Smooth muscle cell (in vitro differentiated cells): Measurements from ENCODE around the gene SPTLC2. TPM values are rescaled to one million over a fixed set of nuclear protein-coding genes. Genes with fewer than 3 reads are reported as not detected.

ENCODE experiments used
- DNase-seq: peaks from one replicate; lab custom pipeline; 2025; ENCODE audit not compliant: unreplicated experiment; lab: John Stamatoyannopoulos, UW
- H2AFZ ChIP-seq: fragments of 200-600 bp; sonication (generic); 2 replicates; pipeline ENCODE4 v1.6.0; 2016; ENCODE audit warnings: antibody characterized with exemption, low read depth, mild to moderate bottlenecking
- H3F3A ChIP-seq: fragments of 200-600 bp; sonication (generic); 2 replicates; pipeline ENCODE4 v1.6.0; 2017; ENCODE audit warnings: antibody characterized with exemption, low read depth
- H3K27ac ChIP-seq: fragments of 200-600 bp; sonication (generic); 2 replicates; pipeline ENCODE4 v1.5.1; 2016; ENCODE audit warnings: low read depth, mild to moderate bottlenecking
- H3K27me3 ChIP-seq: fragments of 200-600 bp; sonication (generic); 2 replicates; pipeline ENCODE4 v1.6.1; 2016; ENCODE audit warnings: low read depth, mild to moderate bottlenecking
- H3K36me3 ChIP-seq: fragments of 200-600 bp; sonication (generic); 2 replicates; pipeline ENCODE4 v1.5.1; 2016; ENCODE audit warnings: low read depth
- H3K4me1 ChIP-seq: fragments of 200-600 bp; sonication (generic); 2 replicates; pipeline ENCODE4 v1.5.1; 2016; ENCODE audit warnings: low read depth
- H3K4me2 ChIP-seq: fragments of 200-600 bp; sonication (generic); 2 replicates; pipeline ENCODE4 v1.6.0; 2016; ENCODE audit warnings: mild to moderate bottlenecking
- H3K4me3 ChIP-seq: fragments of 200-600 bp; sonication (generic); 2 replicates; pipeline ENCODE4 v1.5.1; 2016; ENCODE audit warnings: mild to moderate bottlenecking
- H3K79me2 ChIP-seq: fragments of 200-600 bp; sonication (generic); 2 replicates; pipeline ENCODE4 v1.6.0; 2016; ENCODE audit warnings: low read depth, mild to moderate bottlenecking
- H3K9ac ChIP-seq: fragments of 200-600 bp; sonication (generic); 2 replicates; pipeline ENCODE4 v1.6.0; 2016; ENCODE audit warnings: low read depth
- H3K9me3 ChIP-seq: fragments of 200-600 bp; sonication (generic); replicated peaks from 2 replicates; pipeline ENCODE4 v1.5.1; 2016; ENCODE audit warnings: low read depth
- H4K20me1 ChIP-seq: fragments of 200-600 bp; sonication (generic); 2 replicates; pipeline ENCODE4 v1.6.0; 2016; ENCODE audit warnings: low read depth
- WGBS: methylation state at CpG from one replicate; pipeline ENCODE4 v1.1.7; 2016; ENCODE audit warnings: low lambda C conversion rate; 5-methylcytosine and 5-hydroxymethylcytosine counted together
- polyA plus RNA-seq: library from polyadenylated mRNA; unstranded; fragments of >200 nt; fragmentation: Nextera tagmentation; extraction: Ambion mirVana; gene quantifications from 2 replicates; pipeline ENCODE4 v1.2.1, GENCODE V29; 2016
- total RNA-seq: library from RNA; depleted of rRNA; stranded (reverse); fragments of >200 nt; gene quantifications from 2 replicates; pipeline ENCODE4 v1.2.3, GENCODE V29; 2014
- TF ChIP-seq, protein P1 (sequence below): fragments of 200-600 bp; sonication (generic); IDR thresholded peaks from 2 replicates; pipeline ENCODE4 v1.5.1; 2017; ENCODE audit warnings: borderline replicate concordance, mild to moderate bottlenecking, antibody characterized with exemption; ENCODE audit not compliant: insufficient read depth, poor library complexity, severe bottlenecking

Gene SPTLC2
- total and polyA plus RNA-seq, 2 experiments from 2014 or later, result 23.4 to 24.8 TPM

DNA sequence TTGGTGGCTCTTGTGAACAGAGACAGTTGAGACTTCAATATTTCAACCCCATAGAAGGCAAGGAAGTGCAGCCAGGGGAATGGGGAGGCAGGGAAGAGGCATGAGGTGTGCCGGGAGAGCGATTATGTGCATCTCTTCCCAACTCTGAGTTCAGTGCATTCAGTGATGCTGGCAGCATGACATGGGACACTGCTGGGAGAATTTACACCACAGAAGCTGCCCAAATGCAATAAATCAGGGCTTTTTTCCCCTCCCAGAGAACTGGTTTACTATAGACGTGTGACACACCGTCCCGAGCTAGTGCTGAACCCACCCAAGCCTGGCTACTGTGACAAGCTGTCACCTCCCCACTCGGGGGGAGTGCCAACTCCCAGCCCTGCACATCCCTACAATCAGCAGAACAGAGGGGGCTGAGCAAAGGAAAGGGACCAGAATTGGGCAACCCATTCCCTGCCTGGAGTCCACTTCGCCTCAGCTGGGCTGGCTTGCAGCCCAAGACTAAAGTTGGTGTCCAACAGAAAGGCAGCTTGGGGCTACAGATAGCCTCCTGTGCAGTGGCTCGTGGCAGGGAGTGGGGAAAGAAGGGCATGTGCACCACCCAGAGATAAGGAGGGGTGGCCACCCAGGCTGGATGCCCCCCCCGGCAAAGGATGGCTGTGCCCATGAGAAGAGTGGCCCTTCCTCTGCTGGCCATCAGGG, 141.8 kb downstream of the SPTLC2 start:
- Histone ChIP-seq H4K20me1 (no peaks in the 10 kb centered on the region), H3K4me3 (no peak overlapping the region), H3F3A (no peaks in the 10 kb centered on the region), H3K9me3 (no peaks in the 10 kb centered on the region), H3K27ac (no peak overlapping the region), H3K4me1 (no peaks in the 10 kb centered on the region), H3K27me3 (no peaks in the 10 kb centered on the region), H3K9ac (no peak overlapping the region), H3K4me2 (no peak overlapping the region), H3K36me3 (no peaks in the 10 kb centered on the region), H3K79me2 (no peaks in the 10 kb centered on the region), H2AFZ (no peak overlapping the region)
- 79% methylated on average over 9 of the region's 9 CpGs for WGBS
- TF ChIP-seq, protein P1, sequence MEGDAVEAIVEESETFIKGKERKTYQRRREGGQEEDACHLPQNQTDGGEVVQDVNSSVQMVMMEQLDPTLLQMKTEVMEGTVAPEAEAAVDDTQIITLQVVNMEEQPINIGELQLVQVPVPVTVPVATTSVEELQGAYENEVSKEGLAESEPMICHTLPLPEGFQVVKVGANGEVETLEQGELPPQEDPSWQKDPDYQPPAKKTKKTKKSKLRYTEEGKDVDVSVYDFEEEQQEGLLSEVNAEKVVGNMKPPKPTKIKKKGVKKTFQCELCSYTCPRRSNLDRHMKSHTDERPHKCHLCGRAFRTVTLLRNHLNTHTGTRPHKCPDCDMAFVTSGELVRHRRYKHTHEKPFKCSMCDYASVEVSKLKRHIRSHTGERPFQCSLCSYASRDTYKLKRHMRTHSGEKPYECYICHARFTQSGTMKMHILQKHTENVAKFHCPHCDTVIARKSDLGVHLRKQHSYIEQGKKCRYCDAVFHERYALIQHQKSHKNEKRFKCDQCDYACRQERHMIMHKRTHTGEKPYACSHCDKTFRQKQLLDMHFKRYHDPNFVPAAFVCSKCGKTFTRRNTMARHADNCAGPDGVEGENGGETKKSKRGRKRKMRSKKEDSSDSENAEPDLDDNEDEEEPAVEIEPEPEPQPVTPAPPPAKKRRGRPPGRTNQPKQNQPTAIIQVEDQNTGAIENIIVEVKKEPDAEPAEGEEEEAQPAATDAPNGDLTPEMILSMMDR, result no peak
- no peak for DNase-seq

DNA sequence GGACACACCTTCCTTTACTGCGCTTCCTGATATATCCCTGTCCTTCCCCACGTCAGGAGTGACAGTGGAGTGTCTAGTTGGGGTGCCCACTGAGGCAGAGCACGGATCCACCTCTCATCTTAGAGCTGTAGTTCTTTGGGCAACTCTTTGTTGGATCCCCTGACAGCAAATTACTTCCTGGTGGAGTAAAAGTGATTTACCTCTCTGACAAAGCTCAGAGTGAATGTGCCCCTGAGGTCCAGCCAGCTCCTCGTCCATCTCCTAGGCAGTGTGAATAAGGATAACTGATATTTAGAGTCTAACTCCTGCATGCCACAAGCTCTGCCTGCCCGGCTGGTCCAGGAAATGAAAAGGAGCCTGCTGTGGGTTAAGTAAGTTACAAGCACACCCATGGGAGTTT, 142.5 kb downstream of the SPTLC2 start:
- no peaks in the 10 kb centered on the region for H3K27me3 ChIP-seq
- H3K9ac ChIP-seq, result no peak overlapping the region
- H3K4me3 ChIP-seq, result no peak overlapping the region
- no peak overlapping the region for H3K4me2 ChIP-seq
- no peak overlapping the region for H3K27ac ChIP-seq
- H3K9me3 ChIP-seq, result no peaks in the 10 kb centered on the region
- H3K4me1 ChIP-seq, result no peaks in the 10 kb centered on the region
- H4K20me1 ChIP-seq, result no peaks in the 10 kb centered on the region
- 81% methylated on average over 5 of the region's 5 CpGs for WGBS
- TF ChIP-seq, protein P1, result no peak
- H3K79me2 ChIP-seq, result no peaks in the 10 kb centered on the region
- H3K36me3 ChIP-seq, result no peaks in the 10 kb centered on the region
- no peak for DNase-seq
- H2AFZ ChIP-seq, result no peak overlapping the region
- no peaks in the 10 kb centered on the region for H3F3A ChIP-seq

DNA sequence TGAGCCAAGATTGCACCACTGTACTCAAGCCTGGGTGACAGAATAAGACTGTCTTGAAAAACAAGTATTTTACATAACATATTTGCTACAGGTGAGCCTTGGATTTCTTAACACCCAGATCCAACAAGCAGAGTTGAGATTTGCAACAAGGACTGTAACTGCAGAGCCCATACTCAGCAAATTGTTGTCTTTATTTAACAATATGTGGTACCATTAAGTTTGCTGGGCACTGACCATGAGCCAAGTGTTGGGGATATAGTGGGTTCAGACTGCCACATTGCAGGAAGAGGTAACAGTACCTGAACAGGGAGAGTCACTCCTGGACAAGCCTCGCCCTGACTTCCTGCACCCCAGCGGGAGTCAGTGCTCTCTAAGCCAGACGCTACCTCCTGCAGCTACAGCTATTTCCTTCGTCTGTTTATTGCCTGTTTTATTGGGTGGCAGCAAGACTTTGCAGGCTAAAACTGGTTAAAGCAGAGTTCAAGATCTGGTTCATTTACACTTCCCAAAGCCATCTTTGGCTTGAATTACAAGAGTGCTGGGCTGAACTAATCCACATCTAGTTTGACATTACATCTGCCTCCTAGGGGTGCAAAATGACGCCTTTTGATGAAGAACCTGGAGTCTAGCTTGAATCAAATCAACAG, 146.1 kb downstream of the SPTLC2 start:
- H3K27me3 ChIP-seq, result no peaks in the 10 kb centered on the region
- H3K27ac ChIP-seq, result no peak overlapping the region
- 24% methylated on average over 5 of the region's 5 CpGs for WGBS
- H3K4me3 ChIP-seq, result no peak overlapping the region
- no peaks in the 10 kb centered on the region for H3F3A ChIP-seq
- H3K79me2 ChIP-seq, result no peaks in the 10 kb centered on the region
- no peak overlapping the region for H3K4me2 ChIP-seq
- no peak overlapping the region for H2AFZ ChIP-seq
- TF ChIP-seq, protein P1, result no peak
- H3K4me1 ChIP-seq, result no peaks in the 10 kb centered on the region
- no peaks in the 10 kb centered on the region for H3K9me3 ChIP-seq
- H3K36me3 ChIP-seq, result peaks cover 15% of the 10 kb centered on the region
- H3K9ac ChIP-seq, result no peak overlapping the region
- H4K20me1 ChIP-seq, result no peaks in the 10 kb centered on the region
- no peak for DNase-seq
